ENCODE data around the gene COX20.

COX20 gene

DNA sequence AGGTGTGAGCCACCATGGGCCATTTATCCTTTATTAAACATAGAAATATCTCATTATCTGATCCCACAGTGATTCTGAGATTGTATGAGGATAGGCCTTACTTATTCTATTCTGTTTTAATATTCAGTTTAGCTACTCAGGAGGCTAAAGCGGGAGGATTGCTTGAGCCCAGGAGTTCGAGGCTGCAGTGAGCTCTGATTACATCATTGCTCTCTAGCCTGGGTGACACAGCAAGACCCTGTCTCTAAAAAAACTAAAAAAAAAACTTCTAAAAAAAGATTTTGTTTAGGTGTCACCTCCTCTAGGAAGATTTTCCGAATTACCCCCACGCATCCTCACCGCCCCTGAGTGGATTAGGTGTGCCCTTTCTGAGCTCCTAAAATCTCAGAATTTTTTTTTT lies 43.2 kb downstream of the COX20 start:
- POLR2A ChIA-PET = no interaction called here
- no peak for DNase-seq (ENCODE audit: extremely low spot score)
- TF ChIP-seq, protein P1, sequence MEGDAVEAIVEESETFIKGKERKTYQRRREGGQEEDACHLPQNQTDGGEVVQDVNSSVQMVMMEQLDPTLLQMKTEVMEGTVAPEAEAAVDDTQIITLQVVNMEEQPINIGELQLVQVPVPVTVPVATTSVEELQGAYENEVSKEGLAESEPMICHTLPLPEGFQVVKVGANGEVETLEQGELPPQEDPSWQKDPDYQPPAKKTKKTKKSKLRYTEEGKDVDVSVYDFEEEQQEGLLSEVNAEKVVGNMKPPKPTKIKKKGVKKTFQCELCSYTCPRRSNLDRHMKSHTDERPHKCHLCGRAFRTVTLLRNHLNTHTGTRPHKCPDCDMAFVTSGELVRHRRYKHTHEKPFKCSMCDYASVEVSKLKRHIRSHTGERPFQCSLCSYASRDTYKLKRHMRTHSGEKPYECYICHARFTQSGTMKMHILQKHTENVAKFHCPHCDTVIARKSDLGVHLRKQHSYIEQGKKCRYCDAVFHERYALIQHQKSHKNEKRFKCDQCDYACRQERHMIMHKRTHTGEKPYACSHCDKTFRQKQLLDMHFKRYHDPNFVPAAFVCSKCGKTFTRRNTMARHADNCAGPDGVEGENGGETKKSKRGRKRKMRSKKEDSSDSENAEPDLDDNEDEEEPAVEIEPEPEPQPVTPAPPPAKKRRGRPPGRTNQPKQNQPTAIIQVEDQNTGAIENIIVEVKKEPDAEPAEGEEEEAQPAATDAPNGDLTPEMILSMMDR (IDR thresholded peaks at IDR 0.05; ENCODE audit: control extremely low read depth, extremely low read depth, low read depth, missing control alignments) = no peak
- CTCF ChIA-PET = interaction anchor here (1.2 kb wide), 1 partner anchor 40 kb away, joined by 3 read pairs; no protein-coding TSS in a partner anchor

GRCh38 chr1:244881552-244882280 lies 46.3 kb downstream of the COX20 start:
- ChIA-PET CTCF (interaction anchor here (0.7 kb wide), 1 partner anchor 12 kb away, joined by 4 read pairs; no protein-coding TSS in a partner anchor), POLR2A (interaction anchor here (0.6 kb wide), 1 partner anchor 19 kb away, joined by 3 read pairs; no protein-coding TSS in a partner anchor)
- TF ChIP-seq, protein P1 (IDR thresholded peaks at IDR 0.05; ENCODE audit: control extremely low read depth, extremely low read depth, low read depth, missing control alignments) = no peak
- DNase-seq (ENCODE audit: extremely low spot score) = no peak

DNA sequence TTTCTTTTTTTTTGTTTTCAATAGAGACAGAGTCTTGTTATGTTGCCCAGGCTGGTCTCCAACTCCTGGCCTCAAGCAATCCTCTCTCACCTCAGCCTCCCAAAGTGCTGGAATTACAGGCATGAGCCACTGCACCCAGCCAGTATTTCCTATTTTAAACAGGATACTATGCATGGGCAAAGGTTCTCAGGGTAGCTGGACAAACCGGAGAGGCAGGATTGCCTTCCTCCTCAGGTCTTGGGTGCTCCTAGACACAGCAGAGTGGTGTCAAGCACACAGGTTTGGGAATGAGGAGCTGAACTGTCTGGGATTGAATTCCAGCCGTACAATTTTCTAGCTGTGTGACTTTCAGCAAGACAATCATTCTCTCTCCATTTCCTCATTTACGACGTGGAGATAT lies 51.8 kb downstream of the COX20 start:
- TF ChIP-seq, protein P1 (IDR thresholded peaks at IDR 0.05; ENCODE audit: control extremely low read depth, extremely low read depth, low read depth, missing control alignments) = no peak
- ChIA-PET POLR2A (no interaction called here), CTCF (interaction anchor here (2.1 to 2.2 kb wide), 2 partner anchors 12 to 39 kb away, joined by 5 to 7 read pairs; no protein-coding TSS in a partner anchor)
- no peak for DNase-seq (ENCODE audit: extremely low spot score)

DNA sequence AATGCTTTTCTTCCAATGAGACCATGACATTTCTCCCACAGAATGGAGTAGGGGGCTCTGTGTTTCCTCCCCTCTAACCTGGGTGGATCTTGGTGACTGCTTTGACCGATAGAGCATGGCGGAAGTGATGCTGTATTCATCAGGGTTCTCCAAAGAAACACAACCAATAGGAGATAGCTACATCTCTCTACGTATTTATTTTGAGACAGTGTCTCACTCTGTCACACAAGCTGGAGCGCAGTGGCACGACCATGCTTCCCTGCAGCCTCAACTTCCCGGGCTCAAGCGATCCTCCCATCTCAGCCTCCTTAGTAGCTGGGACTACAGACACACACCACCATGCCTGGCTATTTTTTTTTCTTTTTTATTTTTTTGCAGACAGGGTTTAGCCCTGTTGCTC lies 58.4 kb downstream of the COX20 start:
- no peak for DNase-seq (ENCODE audit: extremely low spot score)
- ChIA-PET CTCF (interaction anchor here (0.8 to 1.5 kb wide), 2 partner anchors 12 to 17 kb away, joined by 3 to 4 read pairs; no protein-coding TSS in a partner anchor), POLR2A (no interaction called here)
- TF ChIP-seq, protein P1 (IDR thresholded peaks at IDR 0.05; ENCODE audit: control extremely low read depth, extremely low read depth, low read depth, missing control alignments) = no peak
